ENCODE measurements around the gene PFKFB2.
A peak's percentile ranks its signal among the peaks of the same experiment; 100 is the strongest.

Gene PFKFB2

DNA sequence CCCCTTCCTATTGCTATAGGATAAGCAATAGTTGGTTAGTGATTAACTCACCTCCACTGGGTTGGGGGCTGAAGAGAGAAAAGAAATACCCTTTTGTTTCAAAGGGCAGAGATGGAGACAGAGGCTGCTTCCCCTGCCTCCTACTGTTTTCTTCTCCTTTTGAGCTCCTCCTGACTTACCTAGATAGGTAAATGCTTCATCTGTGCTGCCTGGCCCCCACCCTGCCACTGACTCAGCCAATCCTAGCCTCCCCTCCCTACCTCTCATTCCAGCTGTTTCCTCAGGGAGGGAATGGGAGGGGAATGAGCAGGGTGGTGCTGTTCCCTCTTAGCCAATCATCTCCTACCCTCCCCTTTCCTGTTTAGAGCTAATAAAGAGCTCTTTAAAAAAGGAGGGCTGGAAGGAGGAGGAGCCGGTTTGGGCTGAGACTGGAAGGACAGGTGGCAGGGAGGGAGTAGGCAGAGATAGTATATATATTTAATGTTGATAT lies 20.5 kb upstream of the PFKFB2 start, which contains the start of gene C1orf116:
Gene C1orf116, minus strand, starts transcription at position 229 of the 490 bp plus-strand sequence. CDS start 5,158 bp downstream, outside the sequence.
- TF ChIP-seq CREB1 (IDR thresholded peaks at IDR 0.05; ENCODE audit: low read depth) (no peak), YY1 (IDR thresholded peaks at IDR 0.05; ENCODE audit: low read depth) (no peak), MAX (IDR thresholded peaks at IDR 0.05) (0 out of 2 replicates have a peak, but pooled peaks have one; percentile 16), TCF12 (IDR thresholded peaks at IDR 0.05; ENCODE audit: low read depth) (no peak), EGR1 (IDR thresholded peaks at IDR 0.05) (no peak), RAD21 (IDR thresholded peaks at IDR 0.05; ENCODE audit: low read depth) (no peak), USF1 (IDR thresholded peaks at IDR 0.05) (no peak), NFIC (IDR thresholded peaks at IDR 0.05) (no peak), TAF1 (IDR thresholded peaks at IDR 0.05; ENCODE audit: low read depth) (no peak), TEAD4 (IDR thresholded peaks at IDR 0.05) (peak; percentile 63; the same call in 1 of the 2 replicates), EP300 (IDR thresholded peaks at IDR 0.05; ENCODE audit: borderline replicate concordance) (peak; percentile 16; the same call in 1 of the 2 replicates)
- TF ChIP-seq, protein P1, sequence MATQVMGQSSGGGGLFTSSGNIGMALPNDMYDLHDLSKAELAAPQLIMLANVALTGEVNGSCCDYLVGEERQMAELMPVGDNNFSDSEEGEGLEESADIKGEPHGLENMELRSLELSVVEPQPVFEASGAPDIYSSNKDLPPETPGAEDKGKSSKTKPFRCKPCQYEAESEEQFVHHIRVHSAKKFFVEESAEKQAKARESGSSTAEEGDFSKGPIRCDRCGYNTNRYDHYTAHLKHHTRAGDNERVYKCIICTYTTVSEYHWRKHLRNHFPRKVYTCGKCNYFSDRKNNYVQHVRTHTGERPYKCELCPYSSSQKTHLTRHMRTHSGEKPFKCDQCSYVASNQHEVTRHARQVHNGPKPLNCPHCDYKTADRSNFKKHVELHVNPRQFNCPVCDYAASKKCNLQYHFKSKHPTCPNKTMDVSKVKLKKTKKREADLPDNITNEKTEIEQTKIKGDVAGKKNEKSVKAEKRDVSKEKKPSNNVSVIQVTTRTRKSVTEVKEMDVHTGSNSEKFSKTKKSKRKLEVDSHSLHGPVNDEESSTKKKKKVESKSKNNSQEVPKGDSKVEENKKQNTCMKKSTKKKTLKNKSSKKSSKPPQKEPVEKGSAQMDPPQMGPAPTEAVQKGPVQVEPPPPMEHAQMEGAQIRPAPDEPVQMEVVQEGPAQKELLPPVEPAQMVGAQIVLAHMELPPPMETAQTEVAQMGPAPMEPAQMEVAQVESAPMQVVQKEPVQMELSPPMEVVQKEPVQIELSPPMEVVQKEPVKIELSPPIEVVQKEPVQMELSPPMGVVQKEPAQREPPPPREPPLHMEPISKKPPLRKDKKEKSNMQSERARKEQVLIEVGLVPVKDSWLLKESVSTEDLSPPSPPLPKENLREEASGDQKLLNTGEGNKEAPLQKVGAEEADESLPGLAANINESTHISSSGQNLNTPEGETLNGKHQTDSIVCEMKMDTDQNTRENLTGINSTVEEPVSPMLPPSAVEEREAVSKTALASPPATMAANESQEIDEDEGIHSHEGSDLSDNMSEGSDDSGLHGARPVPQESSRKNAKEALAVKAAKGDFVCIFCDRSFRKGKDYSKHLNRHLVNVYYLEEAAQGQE (IDR thresholded peaks at IDR 0.05; ENCODE audit: low read depth): no peak

DNA sequence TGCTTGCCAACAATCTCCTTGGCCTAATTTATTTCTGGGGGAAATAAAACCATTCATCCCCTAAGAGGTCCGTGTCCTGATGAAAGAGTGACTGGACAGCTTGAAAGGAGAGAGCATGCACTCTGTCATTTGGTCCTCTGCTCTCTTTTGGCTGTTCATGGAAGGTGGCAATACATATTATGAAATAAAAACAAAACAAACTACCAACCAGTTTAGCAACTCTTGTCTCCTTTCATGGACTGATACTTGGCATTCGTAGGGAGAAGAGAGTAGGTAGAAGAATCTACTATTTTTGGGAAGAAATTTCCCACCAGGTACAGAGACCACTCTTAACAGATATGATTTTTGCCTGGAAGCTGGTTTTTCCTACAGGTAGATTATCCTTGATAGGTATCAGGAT lies 19.8 kb upstream of the PFKFB2 start:
- TF ChIP-seq MAX (IDR thresholded peaks at IDR 0.05) (no peak), TEAD4 (IDR thresholded peaks at IDR 0.05) (no peak), TAF1 (IDR thresholded peaks at IDR 0.05; ENCODE audit: low read depth) (no peak), RAD21 (IDR thresholded peaks at IDR 0.05; ENCODE audit: low read depth) (no peak), TCF12 (IDR thresholded peaks at IDR 0.05; ENCODE audit: low read depth) (no peak), CEBPB (IDR thresholded peaks at IDR 0.05) (no peak), CREB1 (IDR thresholded peaks at IDR 0.05; ENCODE audit: low read depth) (no peak), EP300 (IDR thresholded peaks at IDR 0.05; ENCODE audit: borderline replicate concordance) (no peak)
- TF ChIP-seq, protein P1 (IDR thresholded peaks at IDR 0.05; ENCODE audit: low read depth): no peak

GRCh38 chr1:207034208-207034607 lies 18.9 kb upstream of the PFKFB2 start:
- TF ChIP-seq NFIC (IDR thresholded peaks at IDR 0.05): no peak
- no peak for TF ChIP-seq USF1 (IDR thresholded peaks at IDR 0.05)
- no peak for TF ChIP-seq CREB1 (IDR thresholded peaks at IDR 0.05; ENCODE audit: low read depth)
- TF ChIP-seq, protein P1 (IDR thresholded peaks at IDR 0.05; ENCODE audit: low read depth): no peak
- TF ChIP-seq CEBPB (IDR thresholded peaks at IDR 0.05): no peak
- no peak for TF ChIP-seq TAF1 (IDR thresholded peaks at IDR 0.05; ENCODE audit: low read depth)
- TF ChIP-seq FOXM1 (IDR thresholded peaks at IDR 0.05; ENCODE audit: borderline replicate concordance, low read depth): no peak
- no peak for TF ChIP-seq TEAD4 (IDR thresholded peaks at IDR 0.05)
- TF ChIP-seq EGR1 (IDR thresholded peaks at IDR 0.05): no peak
- no peak for TF ChIP-seq ZBTB7A (IDR thresholded peaks at IDR 0.05; ENCODE audit: low read depth)
- no peak for TF ChIP-seq EP300 (IDR thresholded peaks at IDR 0.05; ENCODE audit: borderline replicate concordance)

GRCh38 chr1:207034998-207035397 lies 18.1 kb upstream of the PFKFB2 start:
- TF ChIP-seq CEBPB (IDR thresholded peaks at IDR 0.05) (no peak), TCF12 (IDR thresholded peaks at IDR 0.05; ENCODE audit: low read depth) (peak; percentile 69; the same call in 1 of the 2 replicates), EP300 (IDR thresholded peaks at IDR 0.05; ENCODE audit: borderline replicate concordance) (peak; percentile 76), TAF1 (IDR thresholded peaks at IDR 0.05; ENCODE audit: low read depth) (no peak), TEAD4 (IDR thresholded peaks at IDR 0.05) (peak; percentile 53), FOXM1 (IDR thresholded peaks at IDR 0.05; ENCODE audit: borderline replicate concordance, low read depth) (peak; percentile 48; the same call in 1 of the 2 replicates), RAD21 (IDR thresholded peaks at IDR 0.05; ENCODE audit: low read depth) (no peak)
